ENCODE data around the gene UROS. TPM values are rescaled to one million over a fixed set of nuclear protein-coding genes. Genes with fewer than 3 reads are reported as not detected.

Gene UROS
- 100 to 1,000 TPM in 1 of 6 experiments, 10 to 100 TPM in 5; 84.9 to 102 (median 91.4) TPM for total RNA-seq (2021; fragmentation: NEBNext Ultra II Directional; extraction: Animal tissue kit (Norgen Biotek cat#: 25700))
- long read RNA-seq, transcript UROS-202 (7 exons, 1,556 nt) = minor isoform, 6 of 207 reads
- long read RNA-seq, transcript UROS-204 (10 exons, 1,342 nt) = major isoform, 148 of 207 reads
- long read RNA-seq, partial matches to known transcripts = 18 of 207 reads
- long read RNA-seq, other reads (novel, unspliced or antisense) = 31 of 207 reads

GRCh38 chr10:125822878-125823662 lies at the start of gene UROS, which contains the start of gene BCCIP:
UROS (minus strand) TSS chr10:125823258; CDS start chr10:125816499, 6,759 bp downstream.
BCCIP (plus strand) TSS chr10:125823546; CDS start chr10:125823558, 12 bp downstream.
- peak; percentile 79 for DNase-seq
- Mint-ChIP-seq H3K36me3 (ENCODE audit: low read depth) (peaks cover 17% of the 10 kb centered on the region), H3K9me3 (no peaks in the 10 kb centered on the region), H3K27ac (no peak within 1 kb of the TSS), H3K4me3 (peak within 1 kb of the TSS; percentile 83), H3K27me3 (ENCODE audit: insufficient read depth) (no peaks in the 10 kb centered on the region), H3K4me1 (ENCODE audit: low read depth) (peaks cover 15% of the 10 kb centered on the region)
- TF ChIP-seq CTCF (IDR thresholded peaks at IDR 0.05) = no peak

- Mint-ChIP-seq H3K27ac (no peak overlapping the region), H3K4me1 (ENCODE audit: low read depth) (peaks cover 8% of the 10 kb centered on the region; the same call in 1 of the 2 replicates), H3K36me3 (ENCODE audit: low read depth) (peaks cover 24% of the 10 kb centered on the region), H3K9me3 (peaks cover 11% of the 10 kb centered on the region), H3K4me3 (no peak overlapping the region), H3K27me3 (ENCODE audit: insufficient read depth) (peaks cover 2% of the 10 kb centered on the region; the same call in 1 of the 2 replicates)
- DNase-seq = no peak
- no peak for TF ChIP-seq CTCF (IDR thresholded peaks at IDR 0.05)
Measured at GRCh38 chr10:125871338-125871737, 48.3 kb upstream of the UROS start.

GRCh38 chr10:125868372-125868975 lies 45.4 kb upstream of the UROS start:
- H3K27ac Mint-ChIP-seq = no peak overlapping the region
- peak; percentile 89 for TF ChIP-seq CTCF (IDR thresholded peaks at IDR 0.05)

GRCh38 chr10:125866421-125867029 lies 43.5 kb upstream of the UROS start:
- Mint-ChIP-seq H3K27me3 (ENCODE audit: insufficient read depth) (no peaks in the 10 kb centered on the region), H3K27ac (no peak overlapping the region), H3K4me3 (no peak overlapping the region), H3K36me3 (ENCODE audit: low read depth) (peaks cover 9% of the 10 kb centered on the region; the same call in 1 of the 2 replicates), H3K4me1 (ENCODE audit: low read depth) (peaks cover 7% of the 10 kb centered on the region; the same call in 1 of the 2 replicates), H3K9me3 (no peaks in the 10 kb centered on the region)
- no peak for TF ChIP-seq CTCF (IDR thresholded peaks at IDR 0.05)
- DNase-seq = no peak

More at GRCh38 chr10:125868372-125868975, 45.4 kb upstream of the UROS start:
- DNase-seq = peak; percentile 39
- H3K4me1 Mint-ChIP-seq (ENCODE audit: low read depth) = peaks cover 8% of the 10 kb centered on the region; the same call in 1 of the 2 replicates
- H3K36me3 Mint-ChIP-seq (ENCODE audit: low read depth) = peaks cover 9% of the 10 kb centered on the region; the same call in 1 of the 2 replicates
- peaks cover 2% of the 10 kb centered on the region; the same call in 1 of the 2 replicates for H3K27me3 Mint-ChIP-seq (ENCODE audit: insufficient read depth)
- H3K9me3 Mint-ChIP-seq = no peaks in the 10 kb centered on the region
- H3K4me3 Mint-ChIP-seq = no peak overlapping the region

- Mint-ChIP-seq H3K27ac (no peak overlapping the region), H3K36me3 (ENCODE audit: low read depth) (peaks cover 9% of the 10 kb centered on the region; the same call in 1 of the 2 replicates)
Measured at GRCh38 chr10:125865120-125865519, 42.1 kb upstream of the UROS start.

More at GRCh38 chr10:125865120-125865519, 42.1 kb upstream of the UROS start:
- no peak overlapping the region for H3K4me3 Mint-ChIP-seq
- H3K27me3 Mint-ChIP-seq (ENCODE audit: insufficient read depth) = no peaks in the 10 kb centered on the region
- no peaks in the 10 kb centered on the region for H3K9me3 Mint-ChIP-seq
- H3K4me1 Mint-ChIP-seq (ENCODE audit: low read depth) = peaks cover 4% of the 10 kb centered on the region
- no peak for TF ChIP-seq CTCF (IDR thresholded peaks at IDR 0.05)
- no peak for DNase-seq
